ENCODE measurements around the gene DENND4B. TPM values are rescaled to one million over a fixed set of nuclear protein-coding genes. Genes with fewer than 3 reads are reported as not detected.

Gene DENND4B
- total RNA-seq, 1 experiment from 2014 or later = 66.6 TPM

- no peaks in the 10 kb centered on the region for H3K9me3 ChIP-seq (ENCODE audit: low read depth, low read length, poor library complexity, severe bottlenecking)
- DNase-seq (ENCODE audit: low spot score) = no peak
- ChIA-PET POLR2A (ENCODE audit: low non-redundant PET) (interaction anchor here (0.5 kb wide), 1 partner anchor 74 kb away, joined by 6 read pairs; no protein-coding TSS in a partner anchor), CTCF (no interaction called here)
- no peaks in the 10 kb centered on the region for H3K27me3 ChIP-seq (replicated peaks; ENCODE audit: insufficient read depth, low read depth, low read length, poor library complexity)
- peaks cover 42% of the 10 kb centered on the region for H3K36me3 ChIP-seq (ENCODE audit: insufficient read depth, low read length, poor library complexity, severe bottlenecking)
- intact Hi-C loops (cut with micrococcal nuclease; ENCODE audit: unreplicated experiment) = no loop called here
- peaks cover 13% of the 10 kb centered on the region for H3K4me1 ChIP-seq (ENCODE audit: insufficient read depth, low read length, poor library complexity, severe bottlenecking)
- peak overlapping the region; percentile 96 for H3K27ac ChIP-seq (ENCODE audit: low read depth, low read length, poor library complexity, severe bottlenecking)
- BruUV-seq (replicated peaks) = no TSS peak
- peak overlapping the region; percentile 81 for H3K4me3 ChIP-seq (ENCODE audit: low read depth, low read length, poor library complexity, severe bottlenecking)
- TF ChIP-seq EZH2 (IDR thresholded peaks at IDR 0.05; ENCODE audit: borderline replicate concordance, low read depth, low read length, poor library complexity, severe bottlenecking) (no peak), CTCF (conservative IDR thresholded peaks at IDR 0.05; ENCODE audit: low read depth, low read length) (no peak)
Measured at GRCh38 chr1:153991806-153992205, 45.3 kb upstream of the DENND4B start.

- ChIA-PET CTCF (no interaction called here), POLR2A (ENCODE audit: low non-redundant PET) (interaction anchor here (0.5 to 1.0 kb wide), 3 partner anchors 8 to 1465 kb away, joined by 3 to 6 read pairs (median 4); no protein-coding TSS in a partner anchor)
- Histone ChIP-seq H3K4me3 (ENCODE audit: low read depth, low read length, poor library complexity, severe bottlenecking) (peak overlapping the region; percentile 81), H3K36me3 (ENCODE audit: insufficient read depth, low read length, poor library complexity, severe bottlenecking) (peaks cover 42% of the 10 kb centered on the region), H3K9me3 (ENCODE audit: low read depth, low read length, poor library complexity, severe bottlenecking) (no peaks in the 10 kb centered on the region), H3K4me1 (ENCODE audit: insufficient read depth, low read length, poor library complexity, severe bottlenecking) (peaks cover 17% of the 10 kb centered on the region), H3K27me3 (replicated peaks; ENCODE audit: insufficient read depth, low read depth, low read length, poor library complexity) (no peaks in the 10 kb centered on the region), H3K27ac (ENCODE audit: low read depth, low read length, poor library complexity, severe bottlenecking) (peak overlapping the region; percentile 96)
- BruUV-seq (replicated peaks) = TSS peak; percentile 80
- intact Hi-C loops (cut with micrococcal nuclease; ENCODE audit: unreplicated experiment) = no loop called here
- DNase-seq (ENCODE audit: low spot score) = no peak
- no peak for TF ChIP-seq CTCF (conservative IDR thresholded peaks at IDR 0.05; ENCODE audit: low read depth, low read length)
- no peak for TF ChIP-seq EZH2 (IDR thresholded peaks at IDR 0.05; ENCODE audit: borderline replicate concordance, low read depth, low read length, poor library complexity, severe bottlenecking)
Measured at GRCh38 chr1:153991151-153991630, 44.7 kb upstream of the DENND4B start.

GRCh38 chr1:153990468-153991150 lies 44.1 kb upstream of the DENND4B start, which contains the start of gene RPS27:
TSS of gene RPS27 (plus strand) at chr1:153990762. CDS start at chr1:153990797, 35 bp downstream.
- no peaks in the 10 kb centered on the region for H3K9me3 ChIP-seq (ENCODE audit: low read depth, low read length, poor library complexity, severe bottlenecking)
- peak within 1 kb of the TSS; percentile 96 for H3K27ac ChIP-seq (ENCODE audit: low read depth, low read length, poor library complexity, severe bottlenecking)
- TF ChIP-seq CTCF (conservative IDR thresholded peaks at IDR 0.05; ENCODE audit: low read depth, low read length) (no peak), EZH2 (IDR thresholded peaks at IDR 0.05; ENCODE audit: borderline replicate concordance, low read depth, low read length, poor library complexity, severe bottlenecking) (no peak)
- ChIA-PET CTCF (interaction anchor here (0.6 kb wide), 1 partner anchor 266 kb away, joined by 5 read pairs; no protein-coding TSS in a partner anchor), POLR2A (ENCODE audit: low non-redundant PET) (interaction anchor here (0.6 to 1.0 kb wide), 10 partner anchors 9 to 1464 kb away, joined by 3 to 11 read pairs (median 4); partner anchors contain the start of genes DENND4B, JTB, SLC39A1 and UBAP2L)
- no peaks in the 10 kb centered on the region for H3K27me3 ChIP-seq (replicated peaks; ENCODE audit: insufficient read depth, low read depth, low read length, poor library complexity)
- intact Hi-C loops (cut with micrococcal nuclease; ENCODE audit: unreplicated experiment) = no loop called here
- H3K4me1 ChIP-seq (ENCODE audit: insufficient read depth, low read length, poor library complexity, severe bottlenecking) = peaks cover 17% of the 10 kb centered on the region
- peak within 1 kb of the TSS; percentile 81 for H3K4me3 ChIP-seq (ENCODE audit: low read depth, low read length, poor library complexity, severe bottlenecking)
- no TSS peak for BruUV-seq (replicated peaks)
- DNase-seq (ENCODE audit: low spot score) = peak; percentile 98
- H3K36me3 ChIP-seq (ENCODE audit: insufficient read depth, low read length, poor library complexity, severe bottlenecking) = peaks cover 42% of the 10 kb centered on the region

Measured in A673 (cell line).